Panc1 (cell line): ENCODE measurements around the gene FAM83E. TPM values are rescaled to one million over a fixed set of nuclear protein-coding genes. Genes with fewer than 3 reads are reported as not detected.

Source experiments
- ATAC-seq: fragments of 200-7000 bp; cut with Tn5 transposase; 2 replicates; pipeline ENCODE4 v1.9.1; 2020; ENCODE audit warnings: mild to moderate bottlenecking, moderate library complexity
- BruUV-seq: library from RNA; stranded (reverse); fragments of 400-500 nt; replicated peaks from 2 replicates; lab custom pipeline; 2021; lab: Mats Ljungman, UMichigan
- CTCF ChIA-PET: fragments of 300-600 bp; sonication (Branson Sonifier 250); formaldehyde crosslinking; loops from one replicate; lab custom pipeline; 2022; ENCODE audit warnings: antibody characterized with exemption; lab: Charles Lee
- POLR2A ChIA-PET: fragments of 300-600 bp; sonication (Branson Sonifier 250); formaldehyde crosslinking; loops from one replicate; lab custom pipeline; 2022; ENCODE audit warnings: antibody characterized with exemption; lab: Charles Lee
- DNase-seq: peaks from one replicate; pipeline ENCODE4 v3.0.0-alpha.2; 2010; ENCODE audit warnings: low read depth, low spot score
- H3K27ac ChIP-seq: 2 replicates; pipeline ENCODE4 v1.5.1; 2011; ENCODE audit warnings: mild to moderate bottlenecking, low read length, inconsistent platforms
- H3K27me3 ChIP-seq: fragments of 200-500 bp; sonication (Bioruptor generic); 2 replicates; pipeline ENCODE4 v1.6.0; 2014; ENCODE audit warnings: low read length, inconsistent platforms; ENCODE audit not compliant: control insufficient read depth, insufficient read depth
- H3K36me3 ChIP-seq: fragments of 200-500 bp; sonication (Bioruptor generic); 2 replicates; pipeline ENCODE4 v1.5.1; 2014; ENCODE audit warnings: inconsistent platforms, mild to moderate bottlenecking, low read length, moderate library complexity; ENCODE audit not compliant: control insufficient read depth, insufficient read depth
- H3K4me1 ChIP-seq: 2 replicates; pipeline ENCODE4 v1.5.1; 2011; ENCODE audit warnings: inconsistent platforms, mild to moderate bottlenecking, low read length, moderate library complexity; ENCODE audit not compliant: control insufficient read depth, insufficient read depth
- H3K4me3 ChIP-seq, 2 experiments: 2 replicates each; pipeline ENCODE4 v1.5.1; 2011 to 2012; ENCODE audit warnings: low read depth in 2 of 2, low read length in 2 of 2, mild to moderate bottlenecking in 2 of 2, inconsistent platforms in 1 of 2, moderate library complexity in 1 of 2
- H3K9me3 ChIP-seq: fragments of 200-500 bp; sonication (Bioruptor generic); 2 replicates; pipeline ENCODE4 v1.5.1; 2014; ENCODE audit warnings: low read depth, mild to moderate bottlenecking, inconsistent platforms, low read length, moderate library complexity; ENCODE audit not compliant: control insufficient read depth, insufficient read depth
- POLR2AphosphoS5 ChIP-seq: IDR thresholded peaks from 2 replicates; pipeline ENCODE4 v1.6.1; 2012; ENCODE audit warnings: mild to moderate bottlenecking, low read depth, low read length, moderate library complexity
- SIN3A ChIP-seq: IDR thresholded peaks from 2 replicates; pipeline ENCODE4 v1.6.1; 2012; ENCODE audit warnings: low read depth, mild to moderate bottlenecking, low read length, moderate library complexity, borderline replicate concordance; ENCODE audit not compliant: insufficient read depth
- TCF7L2 ChIP-seq: IDR thresholded peaks from 2 replicates; pipeline ENCODE4 v1.6.1; 2011; ENCODE audit warnings: mild to moderate bottlenecking, low read depth, low read length, inconsistent platforms
- in situ Hi-C: cut with HindIII; loops from 2 replicates; pipeline ENCODE4 v1.10.0; 2016; ENCODE audit warnings: low sequenced_read_pairs, low pct_unique_long_range_greater_than_20kb
- intact Hi-C: fragments of 100-400 bp; cut with micrococcal nuclease; formaldehyde crosslinking; loops from one replicate; pipeline ENCODE4 v1.10.0; 2022; ENCODE audit not compliant: unreplicated experiment
- total RNA-seq: library from RNA; stranded (reverse); gene quantifications from one replicate; pipeline ENCODE4 v1.2.1, GENCODE V29; 2021; ENCODE audit not compliant: unreplicated experiment
- TF ChIP-seq, protein P1 (sequence below): fragments of 450-650 bp; IDR thresholded peaks from 2 replicates; pipeline ENCODE4 v1.5.1; 2017; ENCODE audit warnings: mild to moderate bottlenecking
- TF ChIP-seq, protein P2 (sequence below), 2 experiments: IDR thresholded peaks; 2 replicates each; pipeline ENCODE4 v1.6.1; 2011 to 2012; ENCODE audit warnings: low read depth in 2 of 2, control low read depth in 1 of 2, low read length in 1 of 2, mild to moderate bottlenecking in 1 of 2, moderate library complexity in 1 of 2; ENCODE audit not compliant: insufficient read depth in 1 of 2

Gene FAM83E
- total RNA-seq, 1 experiment from 2014 or later, result 1.0 TPM

DNA sequence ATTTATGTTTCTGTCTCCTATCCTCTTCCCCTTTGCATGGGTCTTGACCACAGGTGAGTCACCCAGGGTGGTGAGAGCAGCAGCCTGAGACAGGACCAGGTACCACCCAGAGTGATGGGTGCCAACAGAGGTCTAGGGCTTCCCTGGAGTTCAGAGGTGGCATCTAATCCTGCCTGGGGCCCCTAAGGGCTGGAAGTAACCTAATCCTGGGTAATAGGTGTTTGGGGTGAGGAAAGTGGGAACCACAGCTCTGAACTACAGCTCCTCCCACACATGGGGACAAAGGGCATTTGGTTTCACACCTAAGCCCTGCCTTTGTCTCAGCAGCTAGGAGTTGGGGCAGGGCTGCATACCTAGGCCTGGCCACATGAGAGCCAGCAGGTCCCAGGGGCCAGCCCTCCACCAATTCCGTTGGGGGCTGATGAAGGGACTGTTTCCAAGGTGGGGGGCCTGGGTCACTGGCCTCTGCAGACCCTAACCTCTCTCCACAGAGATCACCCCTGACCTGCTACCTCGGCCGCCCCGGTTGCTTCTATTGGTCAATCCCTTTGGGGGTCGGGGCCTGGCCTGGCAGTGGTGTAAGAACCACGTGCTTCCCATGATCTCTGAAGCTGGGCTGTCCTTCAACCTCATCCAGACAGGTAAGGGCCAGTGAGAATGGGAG lies 12.5 kb upstream of the FAM83E start:
- no TSS peak for BruUV-seq
- H3K27me3 ChIP-seq, result no peaks in the 10 kb centered on the region
- no peak for TF ChIP-seq SIN3A
- TF ChIP-seq TCF7L2, result no peak
- TF ChIP-seq POLR2AphosphoS5, result no peak
- TF ChIP-seq, protein P1, sequence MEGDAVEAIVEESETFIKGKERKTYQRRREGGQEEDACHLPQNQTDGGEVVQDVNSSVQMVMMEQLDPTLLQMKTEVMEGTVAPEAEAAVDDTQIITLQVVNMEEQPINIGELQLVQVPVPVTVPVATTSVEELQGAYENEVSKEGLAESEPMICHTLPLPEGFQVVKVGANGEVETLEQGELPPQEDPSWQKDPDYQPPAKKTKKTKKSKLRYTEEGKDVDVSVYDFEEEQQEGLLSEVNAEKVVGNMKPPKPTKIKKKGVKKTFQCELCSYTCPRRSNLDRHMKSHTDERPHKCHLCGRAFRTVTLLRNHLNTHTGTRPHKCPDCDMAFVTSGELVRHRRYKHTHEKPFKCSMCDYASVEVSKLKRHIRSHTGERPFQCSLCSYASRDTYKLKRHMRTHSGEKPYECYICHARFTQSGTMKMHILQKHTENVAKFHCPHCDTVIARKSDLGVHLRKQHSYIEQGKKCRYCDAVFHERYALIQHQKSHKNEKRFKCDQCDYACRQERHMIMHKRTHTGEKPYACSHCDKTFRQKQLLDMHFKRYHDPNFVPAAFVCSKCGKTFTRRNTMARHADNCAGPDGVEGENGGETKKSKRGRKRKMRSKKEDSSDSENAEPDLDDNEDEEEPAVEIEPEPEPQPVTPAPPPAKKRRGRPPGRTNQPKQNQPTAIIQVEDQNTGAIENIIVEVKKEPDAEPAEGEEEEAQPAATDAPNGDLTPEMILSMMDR, result no peak
- H3K4me1 ChIP-seq, result peaks cover 11% of the 10 kb centered on the region
- CTCF ChIA-PET, result no interaction called here
- in situ Hi-C loops, result no loop called here
- ATAC-seq (no peak), DNase-seq (no peak)
- intact Hi-C loops, result no loop called here
- no peak overlapping the region for H3K4me3 ChIP-seq
- no peaks in the 10 kb centered on the region for H3K36me3 ChIP-seq
- POLR2A ChIA-PET, result interaction anchor here (0.6 kb wide), 1 partner anchor 380 kb away, joined by 7 read pairs; no protein-coding TSS in a partner anchor
- H3K27ac ChIP-seq, result no peak overlapping the region
- H3K9me3 ChIP-seq, result no peaks in the 10 kb centered on the region

DNA sequence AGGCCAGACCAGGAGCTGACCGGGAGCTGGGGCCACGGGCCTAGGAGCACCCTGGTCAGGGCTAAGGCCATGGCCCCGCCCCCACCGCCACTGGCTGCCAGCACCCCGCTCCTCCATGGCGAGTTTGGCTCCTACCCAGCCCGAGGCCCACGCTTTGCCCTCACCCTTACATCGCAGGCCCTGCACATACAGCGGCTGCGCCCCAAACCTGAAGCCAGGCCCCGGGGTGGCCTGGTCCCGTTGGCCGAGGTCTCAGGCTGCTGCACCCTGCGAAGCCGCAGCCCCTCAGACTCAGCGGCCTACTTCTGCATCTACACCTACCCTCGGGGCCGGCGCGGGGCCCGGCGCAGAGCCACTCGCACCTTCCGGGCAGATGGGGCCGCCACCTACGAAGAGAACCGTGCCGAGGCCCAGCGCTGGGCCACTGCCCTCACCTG lies 11.0 kb upstream of the FAM83E start:
- no peak for ATAC-seq
- TF ChIP-seq SIN3A, result no peak
- Histone ChIP-seq H3K4me1 (peaks cover 11% of the 10 kb centered on the region), H3K36me3 (no peaks in the 10 kb centered on the region), H3K9me3 (no peaks in the 10 kb centered on the region), H3K4me3 (no peak overlapping the region), H3K27ac (no peak overlapping the region), H3K27me3 (no peaks in the 10 kb centered on the region)
- no TSS peak for BruUV-seq
- CTCF ChIA-PET, result no interaction called here
- POLR2A ChIA-PET, result no interaction called here
- in situ Hi-C loops, result no loop called here
- DNase-seq, result no peak
- intact Hi-C loops, result no loop called here

DNA sequence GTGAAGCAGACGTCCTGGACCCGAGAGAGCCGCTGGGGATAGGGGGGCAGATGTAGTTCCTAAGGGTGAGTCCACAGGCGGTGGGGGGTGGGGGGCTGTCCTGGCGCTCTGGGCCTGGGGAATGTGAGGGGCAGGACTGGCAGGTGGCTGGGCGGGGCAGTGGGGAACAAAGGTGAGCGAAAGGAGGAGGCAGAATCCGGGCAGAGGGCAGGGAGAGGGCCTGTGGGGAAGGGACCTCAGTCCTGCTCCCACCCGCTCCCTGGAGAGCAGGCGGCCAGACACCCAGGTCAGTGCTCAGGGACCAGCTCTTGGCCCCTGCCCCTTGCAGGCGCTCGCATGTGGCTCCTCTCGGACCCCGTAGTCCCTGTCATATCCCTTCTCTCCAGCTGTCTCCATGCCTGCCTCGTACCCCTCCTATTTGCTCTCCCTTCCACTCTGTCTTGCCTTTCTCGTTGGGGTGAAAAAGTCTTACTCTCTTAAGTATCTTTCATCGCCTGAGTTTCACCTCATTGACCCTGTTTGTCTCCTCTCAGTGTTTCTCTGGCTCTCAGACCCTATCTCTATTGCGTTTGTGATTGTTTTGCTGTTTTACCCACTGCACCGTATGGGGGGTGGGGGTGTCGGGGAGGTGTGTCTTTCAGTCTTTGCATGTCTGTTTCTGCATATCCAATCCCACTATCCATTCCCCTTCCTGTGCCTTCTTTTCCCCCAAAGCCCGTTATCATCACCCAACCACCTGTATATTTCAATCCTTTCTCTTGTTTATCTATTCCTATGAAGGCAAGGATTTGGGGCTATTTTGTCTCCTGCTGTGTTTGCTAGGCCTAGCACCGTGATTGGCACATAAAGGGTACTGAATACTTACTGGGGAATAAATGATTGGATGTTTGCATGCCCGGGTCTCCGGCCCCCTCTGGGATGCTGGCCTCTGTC lies 10.2 kb upstream of the FAM83E start:
- Histone ChIP-seq H3K27me3 (no peaks in the 10 kb centered on the region), H3K27ac (no peak overlapping the region), H3K9me3 (no peaks in the 10 kb centered on the region), H3K36me3 (no peaks in the 10 kb centered on the region), H3K4me3 (peak overlapping the region in 1 of 2 experiments; percentile 37; a peak in 1 of 4 replicates), H3K4me1 (peaks cover 8% of the 10 kb centered on the region)
- ChIA-PET CTCF (no interaction called here), POLR2A (no interaction called here)
- TF ChIP-seq, protein P2, sequence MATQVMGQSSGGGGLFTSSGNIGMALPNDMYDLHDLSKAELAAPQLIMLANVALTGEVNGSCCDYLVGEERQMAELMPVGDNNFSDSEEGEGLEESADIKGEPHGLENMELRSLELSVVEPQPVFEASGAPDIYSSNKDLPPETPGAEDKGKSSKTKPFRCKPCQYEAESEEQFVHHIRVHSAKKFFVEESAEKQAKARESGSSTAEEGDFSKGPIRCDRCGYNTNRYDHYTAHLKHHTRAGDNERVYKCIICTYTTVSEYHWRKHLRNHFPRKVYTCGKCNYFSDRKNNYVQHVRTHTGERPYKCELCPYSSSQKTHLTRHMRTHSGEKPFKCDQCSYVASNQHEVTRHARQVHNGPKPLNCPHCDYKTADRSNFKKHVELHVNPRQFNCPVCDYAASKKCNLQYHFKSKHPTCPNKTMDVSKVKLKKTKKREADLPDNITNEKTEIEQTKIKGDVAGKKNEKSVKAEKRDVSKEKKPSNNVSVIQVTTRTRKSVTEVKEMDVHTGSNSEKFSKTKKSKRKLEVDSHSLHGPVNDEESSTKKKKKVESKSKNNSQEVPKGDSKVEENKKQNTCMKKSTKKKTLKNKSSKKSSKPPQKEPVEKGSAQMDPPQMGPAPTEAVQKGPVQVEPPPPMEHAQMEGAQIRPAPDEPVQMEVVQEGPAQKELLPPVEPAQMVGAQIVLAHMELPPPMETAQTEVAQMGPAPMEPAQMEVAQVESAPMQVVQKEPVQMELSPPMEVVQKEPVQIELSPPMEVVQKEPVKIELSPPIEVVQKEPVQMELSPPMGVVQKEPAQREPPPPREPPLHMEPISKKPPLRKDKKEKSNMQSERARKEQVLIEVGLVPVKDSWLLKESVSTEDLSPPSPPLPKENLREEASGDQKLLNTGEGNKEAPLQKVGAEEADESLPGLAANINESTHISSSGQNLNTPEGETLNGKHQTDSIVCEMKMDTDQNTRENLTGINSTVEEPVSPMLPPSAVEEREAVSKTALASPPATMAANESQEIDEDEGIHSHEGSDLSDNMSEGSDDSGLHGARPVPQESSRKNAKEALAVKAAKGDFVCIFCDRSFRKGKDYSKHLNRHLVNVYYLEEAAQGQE (IDR thresholded peaks at IDR 0.05; ENCODE audit: insufficient read depth in 1 of 2, low read depth in 2 of 2, low read length in 1 of 2), result no peak
- no peak for TF ChIP-seq SIN3A
- TF ChIP-seq, protein P1, result no peak
- no peak for TF ChIP-seq POLR2AphosphoS5
- TF ChIP-seq TCF7L2, result no peak
- ATAC-seq, result no peak
- BruUV-seq, result no TSS peak
- in situ Hi-C loops (no loop called here), intact Hi-C loops (no loop called here)
- no peak for DNase-seq
